Stimulated activated naive CD4-positive, alpha-beta T cell (primary cell): ENCODE data around the gene ADORA2A.

Source experiments
- DNase-seq, 6 experiments: peaks; one replicate each; lab custom pipeline; 2025; lab: John Stamatoyannopoulos, UW

The ADORA2A gene

GRCh38 chr22:24433001-24433827 lies 5.8 kb downstream of the ADORA2A start:
- no peak for DNase-seq

DNA sequence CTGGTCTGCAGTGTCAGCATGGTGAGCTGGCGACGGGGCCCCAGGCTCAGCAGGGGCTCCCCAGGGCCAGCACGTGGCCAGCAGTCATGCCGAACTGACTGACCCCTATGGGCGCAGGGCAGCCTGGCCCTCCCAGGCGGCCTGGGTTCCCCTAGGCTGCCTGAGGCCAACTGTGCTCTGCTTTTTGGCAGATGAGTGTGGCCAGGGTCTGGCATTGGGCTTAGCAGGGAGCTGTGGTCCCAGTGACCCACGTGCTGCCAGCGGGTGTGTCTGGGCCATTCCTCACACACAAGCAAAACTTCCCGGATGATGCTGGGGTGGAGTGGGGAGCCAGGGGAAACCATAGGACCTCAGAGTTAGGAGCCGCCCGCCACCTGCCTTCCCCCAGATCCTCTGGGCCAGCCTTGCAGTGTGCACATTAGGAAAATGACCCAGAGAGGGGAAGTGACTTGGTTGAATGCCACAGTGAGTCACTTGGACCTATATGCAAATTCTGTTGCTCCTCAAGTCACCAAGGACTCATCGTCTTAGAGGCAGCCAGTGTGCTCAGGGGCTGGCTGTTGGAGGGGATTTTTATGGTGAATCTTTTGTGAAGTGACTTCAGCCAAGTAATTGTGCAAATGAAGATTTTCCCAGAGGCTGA lies 6.5 kb downstream of the ADORA2A start:
- no peak for DNase-seq

DNA sequence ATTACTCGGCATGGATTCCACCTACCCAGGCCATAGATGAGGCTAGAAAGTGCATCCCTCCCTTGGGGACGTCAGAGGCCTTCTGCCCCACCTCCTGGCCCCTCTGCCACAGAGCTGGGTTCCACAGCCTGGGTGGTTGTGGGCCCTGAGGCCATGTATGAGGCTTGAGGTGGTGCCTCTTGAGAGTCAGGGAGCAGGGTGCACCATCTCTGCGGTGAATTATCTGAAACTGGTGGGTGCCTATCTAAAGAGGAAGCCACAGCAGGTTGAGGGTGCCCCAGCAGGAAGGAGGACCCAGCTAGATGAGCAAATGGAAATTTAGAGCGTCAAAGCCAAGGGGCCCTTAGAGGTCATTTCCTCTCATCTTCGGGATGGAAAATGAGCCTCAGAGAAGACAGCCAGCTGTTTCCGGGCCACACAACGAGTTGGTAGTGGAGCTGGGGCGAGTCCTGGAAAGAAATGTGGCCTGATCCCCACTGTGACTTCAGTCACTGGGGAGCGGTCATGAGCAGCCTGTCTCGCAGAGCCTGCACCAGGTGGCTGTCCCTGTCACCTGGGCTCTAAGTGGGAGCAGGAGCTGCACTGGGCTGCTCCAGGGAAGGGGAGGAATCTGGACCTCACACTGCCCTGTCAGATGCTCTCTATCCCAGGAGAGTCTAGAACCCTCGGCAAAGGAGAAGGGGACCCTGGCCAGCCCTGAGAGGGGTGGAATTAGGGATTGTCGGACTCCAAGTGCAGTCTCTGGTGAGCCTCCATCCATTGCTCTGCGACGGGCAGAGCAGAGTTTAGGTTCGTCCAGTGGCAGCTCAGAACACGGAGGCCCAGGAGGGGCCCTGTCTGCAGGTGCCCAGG lies 7.3 kb downstream of the ADORA2A start:
- peak; percentile 36 to 76 (median 65) for DNase-seq

DNA sequence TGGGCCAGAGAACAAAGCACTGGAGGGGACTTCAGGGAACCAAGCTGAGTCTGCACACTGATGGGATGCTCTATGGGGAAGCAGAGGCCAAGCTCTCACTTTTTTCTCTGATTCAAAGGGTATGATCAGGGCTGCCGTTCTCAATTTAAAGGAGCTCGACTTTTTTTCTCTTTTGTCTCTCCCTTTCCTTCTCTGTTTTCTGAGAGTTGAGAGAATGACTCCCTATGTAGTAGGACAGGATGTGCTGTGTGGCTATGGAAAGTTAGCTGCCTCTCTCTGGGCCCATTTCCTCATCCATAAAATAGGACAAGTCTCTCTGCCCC lies 7.9 kb downstream of the ADORA2A start:
- no peak for DNase-seq

DNA sequence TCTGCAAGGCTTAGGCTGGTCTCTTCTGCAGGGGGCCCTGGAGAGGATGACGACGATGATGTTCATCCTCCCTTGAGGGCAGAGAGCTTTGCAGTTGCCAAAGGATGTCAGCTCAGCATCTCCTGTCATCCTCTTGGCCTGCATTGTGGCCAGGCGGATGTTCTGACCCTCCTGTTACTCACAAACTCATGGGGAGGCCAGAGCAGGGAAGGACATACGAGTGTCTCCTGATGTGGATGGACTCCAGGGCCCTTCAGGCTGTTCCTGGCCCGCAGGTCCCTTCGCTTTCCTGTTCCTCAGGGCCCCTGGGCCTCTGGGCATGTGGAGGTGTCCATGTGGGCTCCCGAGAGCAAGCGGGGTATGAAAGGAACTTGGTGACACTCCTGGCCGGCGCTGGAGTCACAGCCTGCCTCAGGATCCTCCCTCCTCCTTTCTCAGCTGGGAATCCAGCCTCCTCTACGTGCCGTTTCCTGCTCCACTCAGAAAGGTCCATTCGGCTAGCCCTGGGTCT lies 8.5 kb downstream of the ADORA2A start:
- DNase-seq: no peak

DNA sequence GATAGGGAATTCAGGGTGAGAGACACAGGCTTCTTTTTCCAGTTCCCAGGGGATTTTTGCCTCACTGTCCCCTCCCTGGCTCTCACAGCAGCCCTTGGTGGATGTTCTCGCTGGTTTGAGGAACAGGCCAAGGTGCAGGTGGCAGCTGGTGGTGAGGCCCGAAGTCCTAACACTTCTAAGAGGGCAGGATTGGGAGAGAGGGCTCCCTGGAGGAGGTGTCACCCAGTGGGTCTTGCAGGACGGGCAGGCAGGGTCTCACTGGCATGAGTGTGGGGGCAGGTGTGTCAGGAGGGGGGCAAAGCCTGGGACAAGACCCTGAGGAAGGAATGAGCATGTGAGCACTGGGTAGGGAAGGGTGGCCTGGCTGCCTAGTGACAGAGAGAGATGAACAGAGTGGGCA lies 9.2 kb downstream of the ADORA2A start:
- no peak for DNase-seq

- DNase-seq: no peak
Measured at GRCh38 chr22:24437091-24437490, 9.7 kb downstream of the ADORA2A start.

DNA sequence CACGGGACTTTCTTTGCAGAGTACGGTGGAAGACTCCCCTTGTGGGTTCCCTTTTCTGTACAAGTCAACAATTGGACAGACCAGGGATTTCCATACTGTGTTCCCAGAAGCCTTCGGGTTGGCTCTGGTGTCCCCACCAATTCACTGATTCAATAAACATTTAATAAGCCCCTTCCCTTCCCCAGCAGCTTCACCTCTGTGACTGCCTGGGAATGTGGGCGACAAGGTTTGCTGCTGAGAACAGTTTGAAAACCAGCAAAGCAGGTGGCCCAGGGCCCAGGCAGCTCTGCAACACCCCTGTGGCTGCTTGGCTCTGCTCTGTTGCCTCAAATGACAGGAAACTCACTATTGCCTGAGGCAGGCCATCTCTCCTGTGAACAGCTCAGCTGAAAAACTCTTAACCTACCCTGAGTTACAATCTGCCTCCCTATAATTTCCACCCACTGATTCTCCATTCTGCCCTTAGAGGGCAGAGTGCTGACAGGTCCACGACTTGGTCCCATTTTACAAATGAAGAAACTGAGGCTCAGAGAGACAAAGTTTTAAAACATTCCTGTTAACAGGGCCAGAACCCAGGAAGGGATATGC lies 10.4 kb downstream of the ADORA2A start:
- peak in 1 of 6 experiments; percentile 19 for DNase-seq

DNA sequence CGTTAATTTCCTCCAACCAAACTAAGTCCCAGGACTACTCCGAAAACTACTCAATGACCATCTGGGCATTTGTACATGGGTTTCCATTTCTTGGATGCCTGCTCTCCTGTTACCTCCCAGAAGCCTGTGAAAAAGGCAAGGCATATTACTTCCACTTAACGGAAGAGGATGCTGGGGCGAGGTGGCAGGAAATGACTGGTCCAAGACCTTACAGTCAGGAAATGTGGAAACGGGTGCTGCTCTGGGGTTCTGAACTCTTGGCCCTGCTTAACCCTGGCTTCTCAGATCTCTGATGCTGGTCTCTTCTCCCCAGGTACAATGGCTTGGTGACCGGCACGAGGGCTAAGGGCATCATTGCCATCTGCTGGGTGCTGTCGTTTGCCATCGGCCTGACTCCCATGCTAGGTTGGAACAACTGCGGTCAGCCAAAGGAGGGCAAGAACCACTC lies 12.9 kb downstream of the ADORA2A start:
- no peak for DNase-seq

DNA sequence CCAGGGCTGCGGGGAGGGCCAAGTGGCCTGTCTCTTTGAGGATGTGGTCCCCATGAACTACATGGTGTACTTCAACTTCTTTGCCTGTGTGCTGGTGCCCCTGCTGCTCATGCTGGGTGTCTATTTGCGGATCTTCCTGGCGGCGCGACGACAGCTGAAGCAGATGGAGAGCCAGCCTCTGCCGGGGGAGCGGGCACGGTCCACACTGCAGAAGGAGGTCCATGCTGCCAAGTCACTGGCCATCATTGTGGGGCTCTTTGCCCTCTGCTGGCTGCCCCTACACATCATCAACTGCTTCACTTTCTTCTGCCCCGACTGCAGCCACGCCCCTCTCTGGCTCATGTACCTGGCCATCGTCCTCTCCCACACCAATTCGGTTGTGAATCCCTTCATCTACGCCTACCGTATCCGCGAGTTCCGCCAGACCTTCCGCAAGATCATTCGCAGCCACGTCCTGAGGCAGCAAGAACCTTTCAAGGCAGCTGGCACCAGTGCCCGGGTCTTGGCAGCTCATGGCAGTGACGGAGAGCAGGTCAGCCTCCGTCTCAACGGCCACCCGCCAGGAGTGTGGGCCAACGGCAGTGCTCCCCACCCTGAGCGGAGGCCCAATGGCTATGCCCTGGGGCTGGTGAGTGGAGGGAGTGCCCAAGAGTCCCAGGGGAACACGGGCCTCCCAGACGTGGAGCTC lies 13.5 kb downstream of the ADORA2A start:
- DNase-seq: no peak

- DNase-seq: no peak
Measured at GRCh38 chr22:24441406-24442351, 14.3 kb downstream of the ADORA2A start.

DNA sequence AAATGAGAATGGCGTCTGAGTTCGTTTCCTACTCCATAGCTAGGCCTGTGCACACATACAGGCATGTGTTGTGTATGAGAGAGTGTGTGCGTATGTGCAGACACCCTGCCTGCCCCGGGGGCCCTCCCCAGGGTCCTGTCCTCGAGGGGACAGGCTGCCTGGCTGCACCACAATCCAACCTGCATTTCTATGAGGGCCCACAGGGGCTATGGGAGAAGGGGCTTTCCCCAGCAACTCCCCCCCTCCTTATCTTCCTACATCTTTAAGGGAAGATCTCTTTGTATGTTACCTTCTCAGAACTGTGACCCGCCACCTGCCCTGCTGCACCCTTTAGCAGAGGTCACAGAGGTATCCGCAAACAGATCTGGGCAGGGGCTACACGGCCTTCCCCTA lies 14.9 kb downstream of the ADORA2A start:
- DNase-seq: no peak

GRCh38 chr22:24443668-24444067 lies 16.3 kb downstream of the ADORA2A start:
- no peak for DNase-seq

- DNase-seq: no peak
Measured at GRCh38 chr22:24444251-24444650, 16.9 kb downstream of the ADORA2A start.

DNA sequence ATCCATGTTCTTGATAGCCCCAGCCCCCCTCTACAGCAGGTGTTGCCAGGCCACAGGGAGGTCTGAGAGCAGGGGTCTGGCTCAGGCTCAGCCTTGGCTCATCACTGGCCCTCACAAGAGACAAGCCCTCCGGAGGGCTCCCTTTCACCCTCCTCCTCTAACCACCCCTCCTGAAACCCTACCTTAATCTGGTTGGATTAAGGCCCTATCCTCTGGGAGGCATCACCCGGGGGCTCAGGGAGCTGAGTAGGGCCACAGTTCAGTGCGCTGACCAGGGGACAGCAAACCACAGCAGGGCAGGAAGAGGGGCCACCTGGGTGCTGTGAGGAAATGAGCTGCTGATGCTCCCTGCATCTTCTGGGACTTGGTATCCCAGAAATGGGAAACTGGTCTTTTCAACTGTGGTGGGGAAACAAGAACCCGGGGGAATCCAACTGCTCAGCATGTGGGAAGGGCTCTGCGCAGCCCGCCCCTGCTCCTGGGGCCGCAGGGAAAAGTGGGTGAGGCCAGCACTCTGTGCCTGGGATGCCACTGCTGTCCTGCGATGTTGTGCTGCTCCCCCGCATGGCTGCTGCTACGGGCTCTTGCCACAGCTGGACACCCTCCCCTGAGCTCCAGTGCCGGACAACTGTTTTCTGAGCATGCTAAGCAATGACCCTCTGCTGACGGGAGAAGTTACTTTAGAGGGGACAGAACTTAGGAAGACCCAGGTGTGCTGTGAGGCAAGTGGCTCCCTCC lies 17.5 kb downstream of the ADORA2A start:
- no peak for DNase-seq

DNA sequence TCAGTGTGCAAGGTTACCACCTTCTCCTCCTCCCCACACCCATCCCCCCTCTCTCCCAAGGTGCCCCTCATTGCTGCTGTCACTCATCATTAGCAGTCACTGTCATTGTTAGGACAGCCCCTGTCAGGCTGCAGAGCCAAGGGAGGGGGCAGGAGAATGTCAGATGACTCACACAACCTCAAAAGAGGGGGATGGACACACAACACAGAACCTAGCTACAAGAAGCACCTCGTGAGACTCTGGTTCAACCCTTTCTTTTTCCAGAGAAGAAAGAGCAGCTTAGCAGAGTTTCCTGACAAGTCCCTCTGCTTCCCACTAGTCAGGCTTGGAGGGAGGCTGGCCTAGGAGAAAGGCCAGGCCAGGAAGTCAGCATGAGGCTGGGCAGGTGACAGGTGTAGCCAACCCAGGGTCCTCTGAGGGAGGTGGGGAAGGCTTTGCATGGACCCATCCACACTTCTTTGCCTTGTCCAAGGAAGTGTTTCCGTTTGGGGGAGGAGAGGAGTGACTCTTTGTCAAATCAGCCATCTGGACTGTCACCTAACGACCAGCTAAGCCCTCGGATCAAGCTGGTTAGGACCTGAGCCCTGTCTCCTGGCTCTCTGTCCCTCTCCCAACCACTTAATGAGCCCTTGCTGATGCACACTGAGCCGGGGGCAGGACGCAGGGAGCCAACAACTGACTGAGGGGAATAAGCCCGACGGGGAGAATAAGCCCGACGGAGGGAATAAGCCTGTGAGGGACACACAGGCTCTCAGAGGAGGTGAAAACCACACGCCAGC lies 18.3 kb downstream of the ADORA2A start:
- DNase-seq: no peak

DNA sequence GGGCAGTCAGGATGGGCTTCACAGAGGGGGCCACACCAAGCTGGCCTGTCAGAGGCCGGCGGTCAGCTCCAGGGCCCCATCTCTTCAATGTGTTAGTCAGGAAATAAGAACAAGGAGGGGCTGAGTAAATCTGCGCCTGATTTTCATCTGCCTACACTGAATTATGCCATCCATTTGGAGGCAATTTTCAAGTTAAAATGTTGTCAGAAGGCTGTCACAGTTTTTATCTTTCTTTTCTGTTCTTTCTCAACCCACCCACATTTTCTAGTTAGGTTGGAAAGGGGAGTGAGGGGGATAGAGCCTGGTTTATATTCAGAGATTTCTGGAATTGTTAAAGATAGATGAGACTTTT lies 18.8 kb downstream of the ADORA2A start:
- DNase-seq: no peak

DNA sequence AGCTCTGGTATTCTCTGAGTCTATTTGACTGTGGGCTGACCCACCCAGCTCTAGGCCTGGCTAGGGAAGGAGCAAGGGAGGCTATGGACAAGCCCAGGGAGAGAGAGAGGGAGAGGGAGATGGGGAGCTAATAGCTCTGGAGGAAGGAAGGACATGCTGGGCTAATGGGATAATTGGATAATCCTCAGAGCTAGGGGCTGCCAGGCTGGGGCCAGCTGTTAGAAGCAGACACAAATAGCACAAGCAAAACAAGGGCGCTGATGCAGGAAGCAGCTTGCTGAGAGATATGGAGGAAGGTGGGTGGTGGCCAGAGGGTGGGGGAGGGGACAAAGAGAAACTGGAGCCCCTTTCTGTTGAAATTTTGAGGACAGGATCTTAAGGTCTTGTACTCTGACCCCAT lies 23.2 kb downstream of the ADORA2A start:
- DNase-seq: no peak

GRCh38 chr22:24451162-24451561 lies 23.8 kb downstream of the ADORA2A start:
- DNase-seq: no peak
